PFSK-1 (cell line): ENCODE results near the gene STT3A.

Source experiments
- POLR2AphosphoS5 ChIP-seq: IDR thresholded peaks from 2 replicates; pipeline ENCODE4 v1.6.1; 2012; ENCODE audit warnings: low read depth, mild to moderate bottlenecking, control low read depth, low read length, moderate library complexity
- SIN3A ChIP-seq: IDR thresholded peaks from 2 replicates; pipeline ENCODE4 v1.6.1; 2012; ENCODE audit warnings: mild to moderate bottlenecking, low read length, moderate library complexity, borderline replicate concordance; ENCODE audit not compliant: insufficient read depth

GRCh38 chr11:125603207-125603606, 10.6 kb downstream of the STT3A start:
- no peak for TF ChIP-seq SIN3A
- no peak for TF ChIP-seq POLR2AphosphoS5
